ENCODE results near the gene ARSJ.
"Not testable (repeated sequence)": the region's sequence is repeated elsewhere in the genome, so short reads cannot be mapped to it uniquely, and the experiment has no call there.

ARSJ gene

GRCh38 chr4:113935190-113935589, 44.3 kb downstream of the ARSJ start:
- Histone ChIP-seq H3K36me3 (ENCODE audit: control insufficient read depth, low read length) (no peaks in the 10 kb centered on the region), H3K27ac (ENCODE audit: low read depth, low read length) (no peak overlapping the region), H3K4me2 (ENCODE audit: low read length) (no peak overlapping the region), H3F3A (ENCODE audit: control insufficient read depth, insufficient read depth) (no peaks in the 10 kb centered on the region), H3K4me1 (ENCODE audit: control insufficient read depth, low read length) (no peaks in the 10 kb centered on the region), H4K20me1 (ENCODE audit: control insufficient read depth, insufficient read depth, low read depth, low read length) (no peaks in the 10 kb centered on the region), H3K4me3 (ENCODE audit: low read length) (no peak overlapping the region), H3K9me2 (replicated peaks; ENCODE audit: control insufficient read depth, low read length) (no peaks in the 10 kb centered on the region), H3K9me3 (ENCODE audit: control insufficient read depth, insufficient read depth, low read length) (no peaks in the 10 kb centered on the region), H3K79me2 (ENCODE audit: control insufficient read depth, low read length) (no peaks in the 10 kb centered on the region), H3K27me3 (ENCODE audit: control insufficient read depth, low read length) (no peaks in the 10 kb centered on the region)
- TF ChIP-seq CTCF (IDR thresholded peaks at IDR 0.05; ENCODE audit: low read depth, low read length, poor library complexity, severe bottlenecking): no peak
- TF ChIP-seq EZH2phosphoT487 (IDR thresholded peaks at IDR 0.05; ENCODE audit: borderline replicate concordance, low read length): no peak

- not testable (repeated sequence) for H3K4me2 ChIP-seq (ENCODE audit: low read length); H3K9me3 ChIP-seq (ENCODE audit: control insufficient read depth, insufficient read depth, low read length); H3K4me3 ChIP-seq (ENCODE audit: low read length); H3K4me1 ChIP-seq (ENCODE audit: control insufficient read depth, low read length); H3K9me2 ChIP-seq (replicated peaks; ENCODE audit: control insufficient read depth, low read length); H3K27ac ChIP-seq (ENCODE audit: low read depth, low read length); H3K36me3 ChIP-seq (ENCODE audit: control insufficient read depth, low read length); H3K27me3 ChIP-seq (ENCODE audit: control insufficient read depth, low read length); H3K79me2 ChIP-seq (ENCODE audit: control insufficient read depth, low read length); H4K20me1 ChIP-seq (ENCODE audit: control insufficient read depth, insufficient read depth, low read depth, low read length); H3F3A ChIP-seq (ENCODE audit: control insufficient read depth, insufficient read depth)
Observed at GRCh38 chr4:113924706-113925105, 54.7 kb downstream of the ARSJ start.

- Histone ChIP-seq H3K9me2 (replicated peaks; ENCODE audit: control insufficient read depth, low read length) (no peaks in the 10 kb centered on the region), H3K4me3 (ENCODE audit: low read length) (no peak overlapping the region), H3K4me2 (ENCODE audit: low read length) (no peak overlapping the region), H3K4me1 (ENCODE audit: control insufficient read depth, low read length) (no peaks in the 10 kb centered on the region), H3K79me2 (ENCODE audit: control insufficient read depth, low read length) (no peaks in the 10 kb centered on the region), H4K20me1 (ENCODE audit: control insufficient read depth, insufficient read depth, low read depth, low read length) (no peaks in the 10 kb centered on the region), H3K9me3 (ENCODE audit: control insufficient read depth, insufficient read depth, low read length) (no peaks in the 10 kb centered on the region), H3K27me3 (ENCODE audit: control insufficient read depth, low read length) (no peaks in the 10 kb centered on the region), H3F3A (ENCODE audit: control insufficient read depth, insufficient read depth) (no peaks in the 10 kb centered on the region), H3K27ac (ENCODE audit: low read depth, low read length) (no peak overlapping the region), H3K36me3 (ENCODE audit: control insufficient read depth, low read length) (no peaks in the 10 kb centered on the region)
- no peak for TF ChIP-seq EZH2phosphoT487 (IDR thresholded peaks at IDR 0.05; ENCODE audit: borderline replicate concordance, low read length)
Observed at GRCh38 chr4:113921089-113921794, 58.2 kb downstream of the ARSJ start.

- H3K27me3 ChIP-seq (ENCODE audit: control insufficient read depth, low read length): no peaks in the 10 kb centered on the region
- no peaks in the 10 kb centered on the region for H3K9me2 ChIP-seq (replicated peaks; ENCODE audit: control insufficient read depth, low read length)
- H3K36me3 ChIP-seq (ENCODE audit: control insufficient read depth, low read length): no peaks in the 10 kb centered on the region
- TF ChIP-seq CTCF (IDR thresholded peaks at IDR 0.05; ENCODE audit: low read depth, low read length, poor library complexity, severe bottlenecking): no peak
- no peak for TF ChIP-seq EZH2phosphoT487 (IDR thresholded peaks at IDR 0.05; ENCODE audit: borderline replicate concordance, low read length)
- no peaks in the 10 kb centered on the region for H3K79me2 ChIP-seq (ENCODE audit: control insufficient read depth, low read length)
- no peak overlapping the region for H3K4me2 ChIP-seq (ENCODE audit: low read length)
- no peaks in the 10 kb centered on the region for H3K9me3 ChIP-seq (ENCODE audit: control insufficient read depth, insufficient read depth, low read length)
- H4K20me1 ChIP-seq (ENCODE audit: control insufficient read depth, insufficient read depth, low read depth, low read length): no peaks in the 10 kb centered on the region
- no peak overlapping the region for H3K4me3 ChIP-seq (ENCODE audit: low read length)
- H3K27ac ChIP-seq (ENCODE audit: low read depth, low read length): no peak overlapping the region
- no peaks in the 10 kb centered on the region for H3K4me1 ChIP-seq (ENCODE audit: control insufficient read depth, low read length)
- no peaks in the 10 kb centered on the region for H3F3A ChIP-seq (ENCODE audit: control insufficient read depth, insufficient read depth)
Observed at GRCh38 chr4:113919611-113920010, 59.8 kb downstream of the ARSJ start.

All from DOHH2 (cell line).